Smooth muscle cell of the umbilical artery (primary cell): Measurements from ENCODE around the gene IST1. TPM values are rescaled to one million over a fixed set of nuclear protein-coding genes. Genes with fewer than 3 reads are reported as not detected.

Experiments used
- total RNA-seq: library from RNA; depleted of rRNA; stranded (reverse); fragments of >200 nt; gene quantifications from 2 replicates; pipeline ENCODE4 v1.2.3, GENCODE V29; 2014

Gene IST1
- 174 and 206 TPM in 2 replicates for total RNA-seq

GRCh38 chr16:71894921-71895678 is at the start of gene IST1:
IST1 (plus strand) TSS chr16:71895531; CDS start chr16:71915641, 20,110 bp downstream.

GRCh38 chr16:71845639-71846430 is 49.5 kb upstream of the IST1 start, which contains the start of gene ATXN1L:
ATXN1L (plus strand) TSS chr16:71845976; CDS start chr16:71849741, 3,765 bp downstream.

GRCh38 chr16:71883849-71884638 is 11.3 kb upstream of the IST1 start, which contains the start of gene ZNF821:
ZNF821 (minus strand) TSS chr16:71884182; CDS start chr16:71879946, 4,236 bp downstream.

Other genes starting within 250 kb of the IST1 start
- gene PHLPP2, start 170.8 kb upstream of the IST1 start, total RNA-seq = 6.5 and 14.9 TPM in 2 replicates
- gene AP1G1, start 86.7 kb upstream of the IST1 start, total RNA-seq = 70.7 and 93.5 TPM in 2 replicates
- 9.8 and 14.3 TPM in 2 replicates for gene ATXN1L, start 49.6 kb upstream of the IST1 start, total RNA-seq
- 4.1 and 6.8 TPM in 2 replicates for gene ZNF821, start 11.3 kb upstream of the IST1 start, total RNA-seq
- gene PKD1L3, start 104.9 kb downstream of the IST1 start, total RNA-seq = not detected in 2 replicates
- gene DHODH, start 113.2 kb downstream of the IST1 start, total RNA-seq = 2.7 and 5.3 TPM in 2 replicates
- not detected in 2 replicates for gene HP, start 159.0 kb downstream of the IST1 start, total RNA-seq
- not detected in 2 replicates for gene HPR, start 167.7 kb downstream of the IST1 start, total RNA-seq
- 7.1 and 7.5 TPM in 2 replicates for gene TXNL4B, start 198.1 kb downstream of the IST1 start, total RNA-seq
- gene DHX38, start 198.3 kb downstream of the IST1 start, total RNA-seq = 72.8 and 97.7 TPM in 2 replicates